GM23338 (cell line): ENCODE data around the gene MDM2. TPM values are rescaled to one million over a fixed set of nuclear protein-coding genes. Genes with fewer than 3 reads are reported as not detected.

ENCODE experiments used
- ATAC-seq: fragments of 200-7000 bp; cut with Tn5 transposase; 3 replicates; pipeline ENCODE4 v1.9.1; 2020
- DNase-seq: peaks from one replicate; pipeline ENCODE4 v3.0.0-alpha.2; 2015; ENCODE audit warnings: low spot score
- H2AFZ ChIP-seq: fragments of 200-600 bp; sonication (generic); 2 replicates; pipeline ENCODE4 v1.8.0; 2016; ENCODE audit warnings: antibody characterized with exemption, mild to moderate bottlenecking, moderate library complexity
- H3F3A ChIP-seq: fragments of 200-600 bp; sonication (generic); replicated peaks from 2 replicates; pipeline ENCODE4 v1.8.0; 2017; ENCODE audit warnings: antibody characterized with exemption, mixed run types, low read depth
- H3K27ac ChIP-seq: fragments of 200-600 bp; sonication (generic); 2 replicates; pipeline ENCODE4 v1.6.1; 2016; ENCODE audit warnings: low read depth
- H3K27me3 ChIP-seq: fragments of 200-600 bp; sonication (generic); 2 replicates; pipeline ENCODE4 v1.8.0; 2016; ENCODE audit warnings: mild to moderate bottlenecking, mixed run types, moderate library complexity; ENCODE audit not compliant: insufficient read depth
- H3K36me3 ChIP-seq: fragments of 200-600 bp; sonication (generic); 2 replicates; pipeline ENCODE4 v1.8.0; 2016; ENCODE audit warnings: mild to moderate bottlenecking; ENCODE audit not compliant: insufficient read depth
- H3K4me1 ChIP-seq: fragments of 200-600 bp; sonication (generic); 2 replicates; pipeline ENCODE4 v1.8.0; 2016; ENCODE audit warnings: mild to moderate bottlenecking, moderate library complexity; ENCODE audit not compliant: insufficient read depth
- H3K4me2 ChIP-seq: fragments of 200-600 bp; sonication (generic); 2 replicates; pipeline ENCODE4 v1.7.1; 2017; ENCODE audit warnings: mixed run types
- H3K4me3 ChIP-seq: fragments of 200-600 bp; sonication (generic); 2 replicates; pipeline ENCODE4 v1.6.1; 2016; ENCODE audit warnings: mixed run types
- H3K79me2 ChIP-seq: fragments of 200-600 bp; sonication (generic); replicated peaks from 2 replicates; pipeline ENCODE4 v1.8.0; 2017; ENCODE audit warnings: mild to moderate bottlenecking; ENCODE audit not compliant: insufficient read depth
- H3K9me2 ChIP-seq: fragments of 200-600 bp; sonication (generic); 2 replicates; pipeline ENCODE4 v1.8.0; 2017; ENCODE audit not compliant: insufficient read depth
- H4K20me1 ChIP-seq: fragments of 200-600 bp; sonication (generic); replicated peaks from 2 replicates; pipeline ENCODE4 v1.8.0; 2017; ENCODE audit warnings: mild to moderate bottlenecking; ENCODE audit not compliant: insufficient read depth
- H3K27ac Mint-ChIP-seq: 2 replicates; pipeline ENCODE4 v1.8.0; 2020; ENCODE audit warnings: inconsistent platforms, mild to moderate bottlenecking, moderate library complexity, mixed read lengths
- H3K27me3 Mint-ChIP-seq: 3 replicates; pipeline ENCODE4 v1.8.0; 2022; ENCODE audit warnings: low read depth, mild to moderate bottlenecking, moderate library complexity, mixed read lengths, inconsistent platforms; ENCODE audit not compliant: insufficient read depth, poor library complexity
- H3K36me3 Mint-ChIP-seq: 3 replicates; pipeline ENCODE4 v1.8.0; 2021; ENCODE audit warnings: low read depth, mild to moderate bottlenecking, inconsistent platforms, moderate library complexity, mixed read lengths
- H3K4me1 Mint-ChIP-seq: 3 replicates; pipeline ENCODE4 v1.8.0; 2020; ENCODE audit warnings: mild to moderate bottlenecking, inconsistent platforms, mixed read lengths
- H3K4me3 Mint-ChIP-seq: 3 replicates; pipeline ENCODE4 v1.8.0; 2021; ENCODE audit warnings: moderate library complexity, mild to moderate bottlenecking, inconsistent platforms, mixed read lengths
- H3K9me3 Mint-ChIP-seq: 3 replicates; pipeline ENCODE4 v1.8.0; 2020; ENCODE audit warnings: moderate library complexity, mild to moderate bottlenecking, inconsistent platforms, mixed read lengths
- CREB1 ChIP-seq: fragments of 250-450 bp; sonication (Bioruptor Pico); IDR thresholded peaks from 2 replicates; pipeline ENCODE4 v1.5.0; 2020; ENCODE audit warnings: low read depth, mild to moderate bottlenecking, moderate library complexity
- CTCF ChIP-seq, 2 experiments: fragments of 200-600 bp in 1 of 2; sonication (generic) in 1 of 2; conservative IDR thresholded peaks; 2 replicates each; pipeline versions ENCODE4 v1.5.1 to v1.6.1; 2016 to 2017; ENCODE audit warnings: antibody characterized with exemption in 2 of 2, low read depth in 2 of 2, mild to moderate bottlenecking in 2 of 2, moderate library complexity in 1 of 2
- ETS1 ChIP-seq: IDR thresholded peaks from 2 replicates; pipeline ENCODE4 v1.6.1; 2016; ENCODE audit warnings: antibody characterized with exemption
- EZH2 ChIP-seq: fragments of 200-600 bp; sonication (generic); IDR thresholded peaks from one replicate; pipeline ENCODE4 v1.8.0; 2017; ENCODE audit warnings: antibody characterized with exemption, mild to moderate bottlenecking, low read depth; ENCODE audit not compliant: unreplicated experiment
- EZH2phosphoT487 ChIP-seq: fragments of 200-600 bp; sonication (generic); IDR thresholded peaks from one replicate; pipeline ENCODE4 v1.8.1; 2018; ENCODE audit warnings: antibody characterized with exemption; ENCODE audit not compliant: unreplicated experiment
- JUNB ChIP-seq: IDR thresholded peaks from one replicate; pipeline ENCODE4 v1.6.1; 2016; ENCODE audit warnings: antibody characterized with exemption; ENCODE audit not compliant: unreplicated experiment
- NANOG ChIP-seq: IDR thresholded peaks from 2 replicates; pipeline ENCODE4 v1.6.1; 2016; ENCODE audit warnings: antibody characterized with exemption, borderline replicate concordance
- POLR2AphosphoS5 ChIP-seq: IDR thresholded peaks from 2 replicates; pipeline ENCODE4 v1.6.1; 2016; ENCODE audit warnings: antibody characterized with exemption, low read depth
- REST ChIP-seq: IDR thresholded peaks from one replicate; pipeline ENCODE4 v1.6.1; 2018; ENCODE audit warnings: antibody characterized with exemption; ENCODE audit not compliant: unreplicated experiment
- STAT1 ChIP-seq: IDR thresholded peaks from one replicate; pipeline ENCODE4 v1.6.1; 2016; ENCODE audit warnings: antibody characterized with exemption; ENCODE audit not compliant: unreplicated experiment
- ZNF114 ChIP-seq: fragments of 250-450 bp; sonication (Bioruptor Pico); IDR thresholded peaks from 2 replicates; pipeline ENCODE4 v1.5.0; 2020; ENCODE audit warnings: mild to moderate bottlenecking, moderate library complexity
- ZNF331 ChIP-seq: fragments of 250-450 bp; sonication (Bioruptor Pico); IDR thresholded peaks from 2 replicates; pipeline ENCODE4 v1.5.0; 2020; ENCODE audit warnings: low read depth, mild to moderate bottlenecking, moderate library complexity
- ZNF462 ChIP-seq: fragments of 250-450 bp; sonication (Bioruptor Pico); IDR thresholded peaks from 2 replicates; pipeline ENCODE4 v1.5.0; 2020; ENCODE audit warnings: mild to moderate bottlenecking, moderate library complexity
- polyA plus RNA-seq: library from polyadenylated mRNA; unstranded; fragments of >200 nt; fragmentation: Nextera tagmentation; extraction: Ambion mirVana; gene quantifications from 2 replicates; pipeline ENCODE4 v1.2.1, GENCODE V29; 2016
- total RNA-seq: library from RNA; depleted of rRNA; stranded (reverse); fragments of >200 nt; shearing (Covaris generic); gene quantifications from 2 replicates; pipeline ENCODE4 v1.2.3, GENCODE V29; 2014

The MDM2 gene
- total and polyA plus RNA-seq, 2 experiments from 2014 or later = 105 to 136 TPM

GRCh38 chr12:68800294-68800693, 7.7 kb upstream of the MDM2 start:
- Histone ChIP-seq H3K36me3 (no peaks in the 10 kb centered on the region), H3K27me3 (no peaks in the 10 kb centered on the region), H3K4me2 (no peak overlapping the region), H4K20me1 (no peaks in the 10 kb centered on the region), H3K9me2 (0 out of 2 replicates have a peak, but pooled peaks cover 4% of the 10 kb centered on the region), H3K4me1 (peaks cover 14% of the 10 kb centered on the region), H3K27ac (no peak overlapping the region), H3K4me3 (no peak overlapping the region), H3F3A (0 out of 2 replicates have a peak, but pooled peaks cover 3% of the 10 kb centered on the region), H2AFZ (no peak overlapping the region), H3K79me2 (no peaks in the 10 kb centered on the region)
- no peak for DNase-seq
- no peak for TF ChIP-seq EZH2
- TF ChIP-seq ZNF114 (CRISPR knock-in tag) = no peak
- TF ChIP-seq ETS1 = no peak
- no peak for TF ChIP-seq CREB1 (CRISPR knock-in tag)
- TF ChIP-seq ZNF331 (CRISPR knock-in tag) = no peak
- TF ChIP-seq ZNF462 = no peak
- TF ChIP-seq NANOG = no peak
- no peak for TF ChIP-seq CTCF (conservative IDR thresholded peaks at IDR 0.05; ENCODE audit: low read depth in 2 of 2)
- TF ChIP-seq REST = no peak
- no peak for TF ChIP-seq EZH2phosphoT487
- no peak for TF ChIP-seq POLR2AphosphoS5
- no peak for TF ChIP-seq STAT1
- no peak for TF ChIP-seq JUNB
- Mint-ChIP-seq H3K27ac (no peak overlapping the region), H3K4me3 (no peak overlapping the region), H3K4me1 (peaks cover 12% of the 10 kb centered on the region), H3K27me3 (peaks cover 6% of the 10 kb centered on the region), H3K9me3 (no peaks in the 10 kb centered on the region), H3K36me3 (no peaks in the 10 kb centered on the region)
- ATAC-seq = no peak
